H9 (cell line): Measurements from ENCODE around the gene KY. TPM values are rescaled to one million over a fixed set of nuclear protein-coding genes. Genes with fewer than 3 reads are reported as not detected.

Source experiments
- DNase-seq: peaks from one replicate; pipeline ENCODE4 v3.0.0-alpha.2; 2017
- H2AFZ ChIP-seq: one replicate; pipeline ENCODE4 v1.6.1; 2013; ENCODE audit warnings: mild to moderate bottlenecking, low read length, control low read depth, moderate library complexity
- H2AK5ac ChIP-seq: 2 replicates; pipeline ENCODE4 v1.6.1; 2013; ENCODE audit warnings: low read length, control low read depth, mixed read lengths; ENCODE audit not compliant: insufficient read length
- H2BK120ac ChIP-seq: one replicate; pipeline ENCODE4 v1.6.1; 2013; ENCODE audit warnings: low read depth, mild to moderate bottlenecking, low read length, control low read depth, inconsistent platforms; ENCODE audit not compliant: poor library complexity, severe bottlenecking
- H2BK12ac ChIP-seq: 2 replicates; pipeline ENCODE4 v1.6.1; 2013; ENCODE audit warnings: low read length, control low read depth, mixed read lengths, low read depth; ENCODE audit not compliant: insufficient read length
- H2BK15ac ChIP-seq: 2 replicates; pipeline ENCODE4 v1.6.1; 2013; ENCODE audit warnings: low read depth, low read length, control low read depth
- H2BK20ac ChIP-seq: one replicate; pipeline ENCODE4 v1.6.1; 2013; ENCODE audit warnings: low read depth, mild to moderate bottlenecking, low read length, control low read depth, inconsistent platforms; ENCODE audit not compliant: poor library complexity, severe bottlenecking
- H2BK5ac ChIP-seq: 2 replicates; pipeline ENCODE4 v1.6.1; 2013; ENCODE audit warnings: low read length, control low read depth, mixed read lengths; ENCODE audit not compliant: insufficient read length
- H3K14ac ChIP-seq: 2 replicates; pipeline ENCODE4 v1.6.1; 2013; ENCODE audit warnings: low read length, control low read depth; ENCODE audit not compliant: insufficient read depth
- H3K18ac ChIP-seq: 2 replicates; pipeline ENCODE4 v1.6.1; 2013; ENCODE audit warnings: low read depth, mild to moderate bottlenecking, mixed read lengths, low read length, control low read depth; ENCODE audit not compliant: insufficient read length
- H3K23ac ChIP-seq: 2 replicates; pipeline ENCODE4 v1.6.1; 2013; ENCODE audit warnings: low read length, control low read depth, mixed read lengths, low read depth; ENCODE audit not compliant: insufficient read length
- H3K23me2 ChIP-seq: 2 replicates; pipeline ENCODE4 v1.6.1; 2013; ENCODE audit warnings: low read depth, mild to moderate bottlenecking, mixed read lengths, low read length, control low read depth; ENCODE audit not compliant: insufficient read length, poor library complexity, severe bottlenecking
- H3K27ac ChIP-seq: 2 replicates; pipeline ENCODE4 v1.5.1; 2013; ENCODE audit warnings: low read length, control low read depth, mixed read lengths, low read depth; ENCODE audit not compliant: insufficient read length
- H3K27me3 ChIP-seq: 2 replicates; pipeline ENCODE4 v1.6.1; 2013; ENCODE audit warnings: low read length, control low read depth, inconsistent platforms; ENCODE audit not compliant: insufficient read depth
- H3K4ac ChIP-seq: 2 replicates; pipeline ENCODE4 v1.6.1; 2013; ENCODE audit warnings: low read depth, mild to moderate bottlenecking, control low read depth, inconsistent platforms, low read length, moderate library complexity
- H3K4me1 ChIP-seq: 2 replicates; pipeline ENCODE4 v1.6.1; 2013; ENCODE audit warnings: low read length, control low read depth, inconsistent platforms; ENCODE audit not compliant: insufficient read depth
- H3K4me2 ChIP-seq: 2 replicates; pipeline ENCODE4 v1.6.1; 2013; ENCODE audit warnings: low read length, control low read depth, mixed read lengths; ENCODE audit not compliant: insufficient read length, insufficient read depth
- H3K56ac ChIP-seq: 2 replicates; pipeline ENCODE4 v1.6.1; 2013; ENCODE audit warnings: low read depth, mild to moderate bottlenecking, mixed read lengths, low read length, control low read depth; ENCODE audit not compliant: insufficient read length
- H3K79me1 ChIP-seq: 2 replicates; pipeline ENCODE4 v1.6.1; 2013; ENCODE audit warnings: low read depth, mild to moderate bottlenecking, moderate library complexity, low read length, control low read depth, inconsistent platforms; ENCODE audit not compliant: insufficient read depth, poor library complexity, severe bottlenecking
- H3K79me2 ChIP-seq: 2 replicates; pipeline ENCODE4 v1.6.1; 2013; ENCODE audit warnings: low read length, control low read depth, inconsistent platforms; ENCODE audit not compliant: insufficient read depth
- H3K9ac ChIP-seq: 2 replicates; pipeline ENCODE4 v1.6.1; 2013; ENCODE audit warnings: low read length, control low read depth, mixed read lengths; ENCODE audit not compliant: insufficient read length; ENCODE audit errors: extremely low read depth
- H3K9me3 ChIP-seq: one replicate; pipeline ENCODE4 v1.6.1; 2013; ENCODE audit warnings: low read depth, low read length, inconsistent platforms; ENCODE audit not compliant: control insufficient read depth
- H3T11ph ChIP-seq: one replicate; pipeline ENCODE4 v1.6.1; 2013; ENCODE audit warnings: mild to moderate bottlenecking, low read length, control low read depth, inconsistent platforms
- H4K20me1 ChIP-seq: one replicate; pipeline ENCODE4 v1.6.1; 2013; ENCODE audit not compliant: control insufficient read depth, insufficient read length, insufficient read depth
- H4K5ac ChIP-seq: 2 replicates; pipeline ENCODE4 v1.6.1; 2013; ENCODE audit warnings: low read depth, mild to moderate bottlenecking, mixed read lengths, low read length, control low read depth; ENCODE audit not compliant: insufficient read length
- H4K8ac ChIP-seq: replicated peaks from 2 replicates; pipeline ENCODE4 v1.6.1; 2013; ENCODE audit warnings: low read length, control low read depth, mixed read lengths, low read depth; ENCODE audit not compliant: insufficient read length
- H4K91ac ChIP-seq: 2 replicates; pipeline ENCODE4 v1.6.1; 2013; ENCODE audit warnings: low read depth, mild to moderate bottlenecking, moderate library complexity, mixed read lengths, low read length, control low read depth; ENCODE audit not compliant: insufficient read length
- H3K27ac Mint-ChIP-seq, 3 experiments: 2 replicates in 2 of 3; 3 replicates in 1 of 3; pipeline ENCODE4 v1.8.0; 2020 to 2021; ENCODE audit warnings: mixed read lengths in 3 of 3, mild to moderate bottlenecking in 1 of 3, moderate library complexity in 1 of 3
- H3K27me3 Mint-ChIP-seq: 2 replicates; pipeline ENCODE4 v1.8.0; 2021; ENCODE audit warnings: low read depth, mild to moderate bottlenecking, moderate library complexity, mixed read lengths
- H3K36me3 Mint-ChIP-seq, 3 experiments: 2 replicates in 2 of 3; 3 replicates in 1 of 3; pipeline ENCODE4 v1.8.0; 2020 to 2021; ENCODE audit warnings: low read depth in 3 of 3, mixed read lengths in 3 of 3; ENCODE audit not compliant: insufficient read depth in 1 of 3
- H3K4me1 Mint-ChIP-seq, 2 experiments: 2 replicates each; pipeline ENCODE4 v1.8.0; 2020; ENCODE audit warnings: mixed read lengths in 2 of 2
- H3K4me3 Mint-ChIP-seq, 2 experiments: 2 replicates in 1 of 2; 3 replicates in 1 of 2; pipeline ENCODE4 v1.8.0; 2020 to 2021; ENCODE audit warnings: mild to moderate bottlenecking in 2 of 2, mixed read lengths in 2 of 2, moderate library complexity in 1 of 2
- H3K9me3 Mint-ChIP-seq, 2 experiments: 2 replicates in 1 of 2; 3 replicates in 1 of 2; pipeline ENCODE4 v1.8.0; 2020; ENCODE audit warnings: mild to moderate bottlenecking in 2 of 2, mixed read lengths in 2 of 2, moderate library complexity in 1 of 2
- CTCF ChIP-seq: fragments of 200-600 bp; sonication (generic); conservative IDR thresholded peaks from 3 replicates; pipeline ENCODE4 v1.8.0; 2021; ENCODE audit warnings: antibody characterized with exemption, mild to moderate bottlenecking
- WGBS: extraction: QIAGEN DNeasy Blood & Tissue Kit; methylation state at CpG from one replicate; pipeline ENCODE4 v1.1.7; 2013; ENCODE audit warnings: missing lambda C conversion rate, low lambda C conversion rate, mixed read lengths; ENCODE audit not compliant: insufficient read length; ENCODE audit errors: extremely low coverage; 5-methylcytosine and 5-hydroxymethylcytosine counted together
- total RNA-seq: library from RNA; stranded (reverse); gene quantifications from 2 replicates; pipeline ENCODE4 v1.2.1, GENCODE V29; 2021

KY gene
- total RNA-seq, 1 experiment from 2014 or later = not detected

GRCh38 chr3:134607054-134608022 lies 43.5 kb downstream of the KY start:
- no peak overlapping the region for H4K8ac ChIP-seq
- H3K27me3 ChIP-seq = no peaks in the 10 kb centered on the region
- no peak overlapping the region for H3K23ac ChIP-seq
- no peak overlapping the region for H2BK15ac ChIP-seq
- H4K91ac ChIP-seq = no peak overlapping the region
- Mint-ChIP-seq H3K9me3 (no peaks in the 10 kb centered on the region), H3K27me3 (peaks cover 28% of the 10 kb centered on the region), H3K36me3 (no peaks in the 10 kb centered on the region; a peak in 1 of 7 replicates), H3K4me3 (no peak overlapping the region), H3K4me1 (peaks cover under 1 to 8% of the 10 kb centered on the region in 2 experiments; a peak in 3 of 4 replicates), H3K27ac (0 out of 7 replicates have a peak overlapping the region, but pooled peaks of 1 of the 3 experiments have one; percentile 82)
- H3T11ph ChIP-seq = no peak overlapping the region
- no peaks in the 10 kb centered on the region; the same call in 1 of the 2 replicates for H3K4me1 ChIP-seq
- H3K9ac ChIP-seq = no peak overlapping the region
- H3K23me2 ChIP-seq = no peaks in the 10 kb centered on the region
- no CpG with 5 or more reads among the region's 13 CpGs for WGBS
- H3K27ac ChIP-seq = no peak overlapping the region
- H2BK20ac ChIP-seq = no peak overlapping the region
- H3K4me2 ChIP-seq = no peak overlapping the region
- TF ChIP-seq CTCF = no peak
- H4K5ac ChIP-seq = no peak overlapping the region
- no peak overlapping the region for H3K4ac ChIP-seq
- no peaks in the 10 kb centered on the region for H3K9me3 ChIP-seq
- H3K14ac ChIP-seq = no peak overlapping the region; the same call in 1 of the 2 replicates
- H3K79me1 ChIP-seq = no peaks in the 10 kb centered on the region
- H4K20me1 ChIP-seq = no peaks in the 10 kb centered on the region
- no peak overlapping the region for H2AFZ ChIP-seq
- DNase-seq = no peak
- no peak overlapping the region for H2AK5ac ChIP-seq
- H2BK12ac ChIP-seq = no peak overlapping the region
- no peak overlapping the region for H3K18ac ChIP-seq
- no peak overlapping the region for H2BK120ac ChIP-seq
- no peak overlapping the region for H3K56ac ChIP-seq
- H3K79me2 ChIP-seq = no peaks in the 10 kb centered on the region
- no peak overlapping the region for H2BK5ac ChIP-seq
